Measurements from ENCODE around the gene HAPSTR1. TPM values are rescaled to one million over a fixed set of nuclear protein-coding genes. Genes with fewer than 3 reads are reported as not detected.

Gene HAPSTR1
- total and polyA plus RNA-seq, 2 of the 8 experiments (the other 6 are each of a cell fraction or from before 2014, with no cell fraction given) = 11.9 to 66.1 TPM

- TF ChIP-seq, protein P1, sequence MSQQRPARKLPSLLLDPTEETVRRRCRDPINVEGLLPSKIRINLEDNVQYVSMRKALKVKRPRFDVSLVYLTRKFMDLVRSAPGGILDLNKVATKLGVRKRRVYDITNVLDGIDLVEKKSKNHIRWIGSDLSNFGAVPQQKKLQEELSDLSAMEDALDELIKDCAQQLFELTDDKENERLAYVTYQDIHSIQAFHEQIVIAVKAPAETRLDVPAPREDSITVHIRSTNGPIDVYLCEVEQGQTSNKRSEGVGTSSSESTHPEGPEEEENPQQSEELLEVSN (IDR thresholded peaks at IDR 0.05) = no peak
- TF ChIP-seq CEBPB (IDR thresholded peaks at IDR 0.05; ENCODE audit: low read depth, low read length) = no peak
- TF ChIP-seq, protein P2, sequence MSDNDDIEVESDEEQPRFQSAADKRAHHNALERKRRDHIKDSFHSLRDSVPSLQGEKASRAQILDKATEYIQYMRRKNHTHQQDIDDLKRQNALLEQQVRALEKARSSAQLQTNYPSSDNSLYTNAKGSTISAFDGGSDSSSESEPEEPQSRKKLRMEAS (IDR thresholded peaks at IDR 0.05) = no peak
- no peak for TF ChIP-seq TAF7 (optimal IDR thresholded peaks at IDR 0.05; ENCODE audit: borderline replicate concordance, low read depth, low read length)
- TF ChIP-seq CBX8 (IDR thresholded peaks at IDR 0.05; ENCODE audit: borderline replicate concordance, low read depth, low read length) = no peak
- TF ChIP-seq RBBP5 (IDR thresholded peaks at IDR 0.05; ENCODE audit: borderline replicate concordance, low read depth, low read length) = no peak
Observed at GRCh38 chr16:9136596-9136995, 45.2 kb downstream of the HAPSTR1 start (continued).

Measured in H1 (cell line).